ENCODE measurements around the gene AXIN2.

Gene AXIN2

GRCh38 chr17:65567566-65567965 lies 6.1 kb upstream of the AXIN2 start:
- H3K4me3 ChIP-seq (replicated peaks; ENCODE audit: low read depth, low read length) = no peak overlapping the region
- no peak for TF ChIP-seq CTCF (IDR thresholded peaks at IDR 0.05; ENCODE audit: low read depth, low read length, missing control alignments)
- DNase-seq (ENCODE audit: extremely low read depth, low read depth) = no peak

- no peak overlapping the region for H3K4me3 ChIP-seq (replicated peaks; ENCODE audit: low read depth, low read length)
- no peak for DNase-seq (ENCODE audit: extremely low read depth, low read depth)
- TF ChIP-seq CTCF (IDR thresholded peaks at IDR 0.05; ENCODE audit: low read depth, low read length, missing control alignments) = no peak
Observed at GRCh38 chr17:65565559-65565958, 4.1 kb upstream of the AXIN2 start.

GRCh38 chr17:65564793-65565192 lies 3.3 kb upstream of the AXIN2 start:
- H3K4me3 ChIP-seq (replicated peaks; ENCODE audit: low read depth, low read length) = no peak overlapping the region
- TF ChIP-seq CTCF (IDR thresholded peaks at IDR 0.05; ENCODE audit: low read depth, low read length, missing control alignments) = no peak
- no peak for DNase-seq (ENCODE audit: extremely low read depth, low read depth)

GRCh38 chr17:65562206-65562531 lies 721 bp upstream of the AXIN2 start:
- peak overlapping the region; percentile 43 for H3K4me3 ChIP-seq (replicated peaks; ENCODE audit: low read depth, low read length)
- TF ChIP-seq CTCF (IDR thresholded peaks at IDR 0.05; ENCODE audit: low read depth, low read length, missing control alignments) = no peak
- DNase-seq (ENCODE audit: extremely low read depth, low read depth) = no peak

- DNase-seq (ENCODE audit: extremely low read depth, low read depth) = peak; percentile 69
- TF ChIP-seq CTCF (IDR thresholded peaks at IDR 0.05; ENCODE audit: low read depth, low read length, missing control alignments) = no peak
- peak overlapping the region; percentile 78 for H3K4me3 ChIP-seq (replicated peaks; ENCODE audit: low read depth, low read length)
Observed at GRCh38 chr17:65560628-65561451, 608 bp downstream of the AXIN2 start.

GRCh38 chr17:65559804-65560627 lies 1.4 kb downstream of the AXIN2 start:
- DNase-seq (ENCODE audit: extremely low read depth, low read depth) = no peak
- H3K4me3 ChIP-seq (replicated peaks; ENCODE audit: low read depth, low read length) = peak overlapping the region; percentile 78
- no peak for TF ChIP-seq CTCF (IDR thresholded peaks at IDR 0.05; ENCODE audit: low read depth, low read length, missing control alignments)

Data from HFF-Myc (cell line).